Measurements from ENCODE around the gene OTUB2.

OTUB2 gene

DNA sequence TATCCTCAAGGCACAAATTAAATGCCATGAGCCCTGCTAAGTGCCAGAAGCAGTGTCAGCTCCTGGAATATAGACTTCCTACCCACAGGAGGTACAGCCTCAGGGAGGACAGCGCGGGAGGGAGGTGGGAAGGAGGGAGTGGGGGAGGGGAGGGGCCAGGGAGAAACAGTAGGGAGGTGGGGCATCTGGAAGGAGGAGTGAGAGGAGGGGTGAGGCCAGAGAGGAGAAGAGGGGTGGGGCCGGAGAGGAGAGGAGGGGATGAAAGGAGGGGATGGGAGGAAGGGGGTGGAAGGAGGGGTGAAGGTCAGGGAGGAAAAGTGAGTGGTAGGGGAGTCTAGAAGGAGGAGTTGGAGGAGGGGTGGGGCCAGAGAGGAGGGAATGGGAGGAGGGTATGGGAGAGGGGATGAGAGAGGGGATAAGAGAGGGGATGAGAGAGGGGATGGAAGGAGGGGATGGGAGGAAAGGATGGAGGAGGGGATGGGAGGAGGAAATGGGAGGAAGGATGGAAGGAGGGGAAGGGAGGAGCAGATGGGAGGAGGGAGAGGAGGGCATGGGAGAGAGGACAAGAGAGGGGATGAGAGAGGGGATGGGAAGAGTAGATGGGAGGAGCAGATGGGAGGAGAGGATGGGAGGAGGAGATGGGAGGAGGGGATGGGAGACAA, 38.2 kb upstream of the OTUB2 start:
- no peak overlapping the region for H3K27ac ChIP-seq
- TF ChIP-seq ZFX (IDR thresholded peaks at IDR 0.05) (no peak), CTCF (conservative IDR thresholded peaks at IDR 0.05) (no peak)

DNA sequence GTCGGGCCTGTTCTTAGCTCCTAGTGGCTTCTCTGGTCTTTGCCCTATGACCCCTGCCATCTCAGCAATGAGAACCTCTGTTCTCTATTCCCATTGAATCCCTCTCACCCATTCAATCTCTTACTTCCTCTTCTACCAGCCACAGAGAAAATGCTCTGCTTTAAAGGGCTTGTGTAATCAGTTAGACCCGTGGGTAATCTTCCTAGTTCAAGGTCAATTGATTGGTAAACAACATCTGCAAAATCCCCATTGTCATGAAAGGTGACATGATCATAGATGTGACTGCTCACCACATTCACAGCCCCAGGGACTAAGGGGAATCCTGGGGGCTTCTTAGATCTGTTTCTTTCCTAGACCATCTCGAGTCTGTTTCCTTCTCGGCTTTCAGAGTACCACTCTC, 36.2 kb upstream of the OTUB2 start:
- TF ChIP-seq ZFX (IDR thresholded peaks at IDR 0.05) = no peak
- TF ChIP-seq CTCF (conservative IDR thresholded peaks at IDR 0.05) = no peak
- H3K27ac ChIP-seq = no peak overlapping the region

GRCh38 chr14:93991212-93991611, 34.9 kb upstream of the OTUB2 start:
- no peak overlapping the region for H3K27ac ChIP-seq
- TF ChIP-seq CTCF (conservative IDR thresholded peaks at IDR 0.05) = no peak
- no peak for TF ChIP-seq ZFX (IDR thresholded peaks at IDR 0.05)

DNA sequence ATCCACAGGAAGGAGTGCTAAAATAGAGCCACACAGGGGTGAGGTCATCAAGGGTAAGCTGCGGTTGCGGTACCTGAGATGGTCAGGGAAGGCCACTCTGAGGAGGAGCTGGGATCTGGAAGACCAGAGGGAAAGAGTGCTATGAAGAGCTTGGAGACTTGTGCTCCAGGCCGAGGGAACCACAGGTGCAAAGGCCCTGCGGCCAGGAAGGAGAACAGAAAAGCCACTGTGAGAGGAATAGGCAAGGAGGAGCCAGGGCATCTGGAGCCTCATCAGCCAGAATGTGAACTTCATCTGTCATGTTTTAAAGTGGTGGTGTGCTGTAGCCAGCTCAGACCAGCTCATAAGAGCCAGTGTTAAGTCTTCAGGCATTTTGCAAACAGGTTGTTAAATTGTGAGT, 34.5 kb upstream of the OTUB2 start:
- TF ChIP-seq CTCF (conservative IDR thresholded peaks at IDR 0.05) (no peak), ZFX (IDR thresholded peaks at IDR 0.05) (no peak)
- no peak overlapping the region for H3K27ac ChIP-seq

DNA sequence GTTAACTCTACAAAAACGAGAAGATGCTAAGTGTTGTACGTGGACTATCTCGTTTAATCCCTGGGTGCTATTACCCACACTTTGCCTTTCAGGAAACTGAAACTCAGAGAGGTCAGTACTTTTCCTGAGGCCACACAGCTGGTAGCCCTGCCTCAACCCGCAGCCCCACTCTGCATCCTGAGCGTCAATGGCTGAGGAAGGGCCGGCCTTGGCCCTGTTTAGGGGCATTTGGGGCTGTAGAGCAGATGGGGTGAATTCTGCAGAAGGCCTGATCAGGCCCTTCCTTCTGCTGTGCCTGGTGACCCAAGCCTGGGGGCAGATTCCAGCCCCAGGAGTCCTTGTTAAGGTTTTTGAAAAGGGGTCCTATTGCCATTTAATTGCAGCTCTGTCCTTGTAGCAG, 32.8 kb upstream of the OTUB2 start:
- TF ChIP-seq CTCF (conservative IDR thresholded peaks at IDR 0.05) (no peak), ZFX (IDR thresholded peaks at IDR 0.05) (no peak)
- H3K27ac ChIP-seq = no peak overlapping the region

- no peak overlapping the region for H3K27ac ChIP-seq
- TF ChIP-seq ZFX (IDR thresholded peaks at IDR 0.05) (no peak), CTCF (conservative IDR thresholded peaks at IDR 0.05) (no peak)
Observed at GRCh38 chr14:93994919-93995682, 31.0 kb upstream of the OTUB2 start.

GRCh38 chr14:93996130-93996695, 29.9 kb upstream of the OTUB2 start:
- H3K27ac ChIP-seq = no peak overlapping the region
- TF ChIP-seq CTCF (conservative IDR thresholded peaks at IDR 0.05) (no peak), ZFX (IDR thresholded peaks at IDR 0.05) (no peak)

Data from C4-2B (cell line).